GM19351 (cell line): ENCODE results near the gene OSBPL1A.

Experiments
- ATAC-seq: cut with Tn5 transposase; IDR thresholded peaks from one replicate; pipeline ENCODE4 v1.9.1; 2021; ENCODE audit warnings: mild to moderate bottlenecking, moderate library complexity; ENCODE audit not compliant: unreplicated experiment

Gene OSBPL1A

DNA sequence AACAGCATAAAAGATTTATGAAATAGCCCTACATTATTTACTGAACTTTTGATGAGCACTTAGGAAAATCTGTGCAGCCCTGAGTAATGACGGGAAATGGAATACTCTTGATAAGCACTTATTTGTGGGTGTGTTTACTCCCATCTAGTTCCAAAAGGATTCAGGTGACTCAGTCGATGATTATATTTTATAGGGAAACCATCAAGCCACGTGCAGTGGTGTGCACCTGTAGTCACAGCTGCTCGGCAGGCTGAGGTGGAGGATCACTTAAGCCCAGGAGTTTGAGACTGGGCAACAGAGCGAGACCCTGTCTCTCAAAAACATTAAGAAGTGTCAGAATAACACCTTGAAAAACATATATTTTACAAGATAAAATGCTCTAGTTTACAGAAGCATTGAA is 166.9 kb downstream of the OSBPL1A start:
- no peak for ATAC-seq

DNA sequence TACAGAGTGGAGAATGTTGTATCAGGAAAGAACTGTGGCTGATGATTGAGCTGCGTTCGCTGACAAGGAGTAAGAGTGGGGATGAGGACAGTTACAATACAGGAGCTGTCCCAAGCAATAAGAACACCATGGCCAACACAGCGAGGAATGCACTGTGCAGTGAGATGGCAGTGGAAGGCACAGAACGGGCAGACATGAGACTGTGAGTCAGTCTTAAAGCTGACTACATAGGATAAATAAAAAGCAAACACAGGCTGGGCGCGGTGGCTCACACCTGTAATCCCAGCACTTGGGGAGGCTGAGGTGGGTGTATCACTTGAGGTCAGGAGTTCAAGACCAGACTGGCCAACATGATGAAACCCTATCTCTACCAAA is 169.0 kb downstream of the OSBPL1A start:
- no peak for ATAC-seq

DNA sequence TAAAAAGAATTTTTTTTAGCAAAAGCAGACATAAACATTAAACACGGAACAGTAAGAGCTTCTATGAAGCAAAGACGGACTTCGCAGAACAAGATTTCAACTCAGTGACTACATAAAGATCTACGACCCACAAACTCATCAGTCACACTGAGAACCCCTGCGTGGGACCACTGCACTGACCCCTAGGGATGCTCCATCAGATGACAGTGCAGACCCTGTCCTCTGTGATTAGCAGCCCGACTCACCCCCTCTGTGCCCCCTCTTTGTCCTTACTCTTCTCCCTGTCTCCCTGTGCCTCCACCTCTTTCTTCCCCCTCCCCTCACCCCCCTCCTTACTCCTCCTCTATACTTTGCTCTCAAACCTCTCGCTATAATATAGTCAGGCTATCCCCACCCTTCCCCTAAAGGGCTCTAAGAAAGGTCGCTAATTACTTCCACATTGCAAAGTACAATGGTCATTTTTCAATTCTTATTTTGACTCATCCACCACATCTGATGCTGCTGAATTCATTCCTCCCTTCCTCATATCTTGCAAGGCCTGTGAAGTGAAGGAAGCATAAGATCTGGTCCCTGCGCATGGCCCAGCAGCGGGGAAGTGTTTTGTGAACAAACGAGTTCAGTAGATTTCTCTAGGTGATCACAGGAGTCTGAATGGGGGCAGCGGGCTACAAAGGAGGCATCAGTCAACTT is 169.5 kb downstream of the OSBPL1A start:
- no peak for ATAC-seq

DNA sequence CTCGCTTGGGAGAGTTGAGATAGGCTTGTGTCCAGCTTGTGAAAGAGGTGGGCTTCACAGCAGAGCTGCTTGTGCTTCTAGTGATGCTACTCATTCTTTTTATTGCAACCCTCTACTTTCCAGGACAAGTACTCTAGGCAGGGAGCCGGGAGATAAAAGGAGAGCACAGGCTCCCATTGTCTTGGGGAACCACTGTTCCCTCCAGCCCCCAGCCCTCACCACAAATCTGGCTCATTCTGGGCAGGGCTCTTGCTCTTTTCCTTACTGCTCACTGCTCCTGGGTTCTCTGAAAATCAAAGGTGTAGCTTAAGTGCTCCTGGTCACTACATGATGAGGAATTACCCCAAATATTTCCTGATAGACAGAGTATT is 177.3 kb downstream of the OSBPL1A start:
- no peak for ATAC-seq

DNA sequence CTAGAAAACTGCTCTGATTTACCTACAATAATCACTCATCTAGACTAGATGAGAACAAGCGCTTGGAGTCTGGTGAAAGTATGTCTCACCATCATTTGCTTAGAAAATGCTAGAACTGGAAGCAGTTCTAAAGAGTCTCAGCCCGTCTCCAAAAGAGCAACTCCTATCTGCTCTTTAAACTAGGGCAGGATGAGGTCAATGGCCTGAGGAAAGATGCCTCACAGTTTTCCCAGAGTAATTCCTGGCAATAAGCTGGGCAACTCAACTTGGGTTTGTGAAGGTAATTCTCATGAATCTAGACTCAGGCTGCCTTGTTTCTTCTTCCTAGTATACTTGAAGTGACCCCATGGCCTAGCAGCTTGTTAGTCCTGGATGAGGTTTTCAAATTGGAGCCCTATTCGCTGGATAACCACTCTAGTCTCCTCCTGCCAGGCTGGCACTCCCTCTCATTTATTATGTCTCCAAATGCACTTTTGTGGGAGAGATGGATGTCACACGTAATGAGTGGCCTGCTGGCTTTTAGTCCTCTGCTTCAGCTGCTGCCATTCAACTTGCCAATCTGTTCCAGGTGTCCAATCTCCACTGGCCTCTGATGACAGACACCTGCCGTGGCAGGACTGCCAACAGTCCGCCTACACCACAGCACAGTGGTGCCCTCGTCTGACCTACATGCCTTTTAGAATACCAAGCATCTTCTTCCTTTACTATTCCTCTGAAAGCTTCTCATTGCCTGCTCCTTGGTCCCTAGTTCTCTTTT is 177.9 kb downstream of the OSBPL1A start:
- no peak for ATAC-seq

DNA sequence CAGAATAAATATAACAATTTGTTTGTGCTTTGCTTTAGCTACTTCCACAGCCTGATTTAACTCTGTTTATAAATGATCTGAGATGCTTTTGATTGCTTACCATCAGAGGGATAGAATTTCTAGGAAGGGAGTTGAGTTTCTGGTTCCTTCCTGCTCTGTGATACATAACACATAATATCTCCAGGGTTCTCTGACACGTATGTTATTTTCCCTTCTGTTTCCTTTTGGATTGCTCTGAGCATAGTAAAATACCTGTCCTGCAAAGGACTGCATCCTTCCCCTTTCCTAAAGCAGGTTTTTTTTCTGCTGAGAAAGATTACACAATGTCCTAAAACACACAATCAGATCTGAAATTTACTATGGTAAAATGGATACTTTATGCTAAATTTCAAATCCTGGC is 182.7 kb downstream of the OSBPL1A start:
- ATAC-seq, result no peak

DNA sequence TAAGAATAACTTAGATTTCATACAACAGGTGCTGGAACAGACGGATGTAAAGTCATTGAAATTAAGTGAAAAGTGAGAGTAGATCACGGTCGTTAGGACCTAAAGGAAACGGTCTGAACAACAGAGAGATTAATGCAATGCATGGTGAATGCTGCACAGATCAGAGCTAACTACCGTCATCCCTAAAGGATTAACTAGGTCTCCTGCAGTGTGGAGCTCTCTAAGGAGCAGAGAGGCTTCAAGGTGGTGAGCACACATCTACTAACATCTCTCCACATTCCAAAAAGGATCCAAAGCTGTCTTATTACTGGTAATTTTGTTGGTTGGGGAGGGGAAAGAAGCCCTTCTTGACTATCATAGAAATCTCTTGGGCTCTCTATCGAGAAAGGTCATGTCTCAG is 183.5 kb downstream of the OSBPL1A start:
- no peak for ATAC-seq

DNA sequence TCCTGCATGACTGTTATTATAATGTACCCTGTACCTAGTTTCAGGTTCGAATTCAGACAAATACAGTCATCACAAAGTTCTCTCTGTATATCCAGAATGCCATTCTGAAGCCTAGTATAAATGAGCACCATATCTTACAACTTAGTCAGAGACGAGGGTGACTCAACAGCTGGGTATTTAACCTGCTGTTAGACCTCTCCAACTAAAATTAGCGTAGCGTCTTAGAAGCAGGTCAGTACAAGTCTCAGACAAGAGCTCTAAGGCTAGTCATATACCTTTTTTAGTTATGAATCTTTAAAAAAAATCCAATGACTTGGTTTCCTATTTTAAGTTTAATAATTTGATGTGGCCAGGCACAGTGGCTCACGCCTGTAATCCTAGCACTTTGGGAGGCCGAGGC is 184.7 kb downstream of the OSBPL1A start:
- no peak for ATAC-seq

DNA sequence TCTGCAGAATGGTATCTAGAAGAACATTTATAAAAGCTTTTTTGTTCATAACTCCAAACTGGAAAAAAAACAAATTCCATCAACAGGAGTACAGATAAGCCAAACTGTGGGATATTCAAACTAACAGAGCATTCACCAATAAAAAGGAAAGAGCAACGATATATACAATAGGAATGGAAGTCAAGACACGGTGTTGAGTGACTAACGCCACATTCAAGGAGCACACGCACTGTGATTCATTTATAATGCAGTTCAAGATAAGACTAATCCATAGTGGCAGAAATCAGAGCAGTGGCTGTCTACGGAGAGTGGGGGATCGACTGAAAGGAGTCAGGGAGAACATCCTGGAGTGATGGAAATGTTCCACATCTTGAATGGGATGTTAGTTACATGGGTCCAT is 188.1 kb downstream of the OSBPL1A start:
- ATAC-seq, result no peak

DNA sequence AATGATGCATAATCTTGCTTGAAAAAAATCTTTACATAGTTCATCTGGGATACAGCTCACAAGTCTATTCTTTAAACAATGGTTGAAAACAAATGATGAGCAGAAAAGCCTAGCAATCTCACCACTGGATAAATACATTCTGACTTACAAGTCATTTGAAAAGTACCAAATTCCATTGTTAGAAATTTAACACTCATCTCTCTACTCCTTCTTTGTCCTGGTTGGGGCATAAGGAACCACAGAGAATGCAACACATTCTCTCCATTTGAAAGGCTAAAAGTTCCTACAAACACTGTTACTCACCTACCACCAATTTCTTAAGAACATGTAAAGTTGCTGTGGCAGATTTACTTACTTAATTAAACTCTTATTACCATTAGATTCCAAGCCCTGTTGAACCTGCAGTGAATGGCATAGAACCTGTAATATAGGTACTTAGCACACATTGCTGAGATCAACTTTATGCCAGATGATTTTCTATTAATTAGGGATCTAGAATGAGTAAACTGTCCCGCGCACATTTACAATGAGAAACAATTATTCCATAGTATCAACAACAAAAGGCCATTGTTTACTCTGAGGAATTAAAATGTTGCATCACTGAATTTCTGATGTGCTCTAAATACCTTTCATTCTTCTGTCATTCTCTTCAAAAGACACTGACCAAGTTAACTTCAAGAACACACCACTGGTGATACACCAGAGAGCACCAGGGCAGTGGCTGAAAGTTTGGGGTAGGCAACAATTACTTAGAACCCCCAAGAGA is 189.2 kb downstream of the OSBPL1A start:
- ATAC-seq, result no peak

DNA sequence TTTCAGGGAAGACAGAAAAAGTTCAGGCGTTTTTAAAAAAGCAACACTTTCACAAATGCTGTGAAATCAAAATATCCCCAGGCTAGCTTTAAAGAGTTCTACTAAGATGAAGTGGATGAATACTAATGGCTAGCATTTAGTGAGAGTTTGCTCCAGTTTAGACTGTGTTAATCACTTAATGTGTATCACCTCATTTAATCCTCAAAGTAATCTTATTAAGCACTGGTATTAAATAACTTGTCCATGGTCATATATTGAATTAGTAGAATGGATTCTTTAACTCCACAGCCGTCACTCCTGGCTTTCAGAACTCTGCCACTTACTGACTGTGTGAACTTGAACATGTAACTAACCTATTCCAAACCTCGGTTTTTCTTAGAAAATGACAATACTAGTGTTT is 192.7 kb downstream of the OSBPL1A start:
- no peak for ATAC-seq

DNA sequence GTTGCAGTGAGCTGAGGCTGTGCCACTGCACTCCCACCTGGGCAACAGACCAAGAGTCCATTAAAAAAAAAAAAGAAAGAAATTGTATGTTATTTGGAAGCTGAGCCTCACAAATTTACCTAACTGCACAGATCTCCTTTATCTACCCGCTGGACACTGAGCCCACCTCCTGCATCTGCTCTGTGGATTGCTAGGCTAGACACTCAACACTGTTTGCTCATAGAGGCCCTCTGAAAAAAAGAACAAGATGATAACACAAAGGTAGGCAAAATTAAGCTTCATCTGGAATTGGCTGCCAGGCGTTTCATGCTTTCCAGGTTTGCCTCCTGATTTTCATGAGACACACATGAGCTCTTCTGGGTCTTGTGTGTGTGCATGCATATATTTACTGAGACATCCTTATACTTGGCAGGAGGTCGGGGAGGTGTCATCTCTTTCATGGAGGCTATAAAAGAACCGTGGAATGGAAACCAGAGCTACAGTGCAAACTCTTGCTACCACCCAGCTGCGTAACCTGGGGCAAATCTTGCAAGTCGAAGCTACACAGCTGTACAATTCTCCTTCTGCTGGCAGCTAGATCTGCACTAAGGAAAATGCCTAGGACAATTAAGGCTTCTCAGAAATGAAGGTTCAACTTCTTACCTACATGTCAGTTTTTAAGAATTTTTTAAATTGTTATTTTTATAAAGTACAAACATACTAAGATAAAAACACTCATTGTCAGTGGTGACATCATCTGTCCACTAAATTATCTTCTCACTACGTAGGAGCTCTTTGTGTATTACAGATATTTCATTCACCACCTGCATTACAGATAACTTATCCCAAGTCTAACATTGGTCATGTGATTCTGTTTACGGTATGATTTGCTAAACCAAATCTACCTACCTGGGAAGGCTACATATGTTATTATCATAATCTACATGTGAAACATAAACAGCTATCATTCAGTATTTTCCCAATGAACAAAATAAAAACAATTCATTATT is 195.6 kb downstream of the OSBPL1A start:
- ATAC-seq, result no peak

DNA sequence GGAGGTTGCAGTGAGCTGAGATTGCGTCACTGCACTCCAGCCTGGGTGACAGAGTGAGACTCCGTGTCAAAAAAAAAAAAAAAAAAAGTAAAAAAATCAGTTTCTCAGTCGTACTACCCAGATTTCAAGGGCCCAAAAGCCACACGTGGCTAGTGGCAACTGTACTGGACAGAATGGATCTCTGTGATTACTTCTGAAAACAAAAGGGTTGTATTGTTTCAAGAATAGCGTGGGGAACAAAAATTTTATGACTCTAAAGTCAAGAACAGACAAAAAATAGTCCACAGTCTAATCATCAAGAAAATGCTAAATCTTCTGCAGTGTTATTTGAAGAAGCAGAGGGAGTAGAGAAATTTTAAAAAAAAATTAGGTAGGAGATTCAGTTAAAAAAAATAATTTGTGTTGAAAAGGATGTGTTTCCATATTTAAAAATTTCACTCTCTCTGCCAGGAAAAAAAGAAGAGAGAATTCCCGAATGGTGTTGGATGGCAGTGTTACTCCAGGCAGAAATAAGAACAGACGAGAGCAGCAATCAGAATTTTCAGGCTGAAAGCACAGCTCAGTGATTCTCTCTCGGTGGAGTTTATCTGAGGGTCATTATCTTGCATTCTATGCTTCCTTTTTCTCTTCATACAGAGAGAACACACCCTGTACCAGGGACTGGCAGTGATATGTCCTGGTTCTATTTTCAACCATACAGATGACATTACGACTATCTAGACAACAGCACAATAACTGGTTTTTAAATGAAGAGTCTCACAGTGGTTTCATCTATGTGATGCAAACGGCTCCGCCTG is 196.9 kb downstream of the OSBPL1A start:
- ATAC-seq, result no peak

DNA sequence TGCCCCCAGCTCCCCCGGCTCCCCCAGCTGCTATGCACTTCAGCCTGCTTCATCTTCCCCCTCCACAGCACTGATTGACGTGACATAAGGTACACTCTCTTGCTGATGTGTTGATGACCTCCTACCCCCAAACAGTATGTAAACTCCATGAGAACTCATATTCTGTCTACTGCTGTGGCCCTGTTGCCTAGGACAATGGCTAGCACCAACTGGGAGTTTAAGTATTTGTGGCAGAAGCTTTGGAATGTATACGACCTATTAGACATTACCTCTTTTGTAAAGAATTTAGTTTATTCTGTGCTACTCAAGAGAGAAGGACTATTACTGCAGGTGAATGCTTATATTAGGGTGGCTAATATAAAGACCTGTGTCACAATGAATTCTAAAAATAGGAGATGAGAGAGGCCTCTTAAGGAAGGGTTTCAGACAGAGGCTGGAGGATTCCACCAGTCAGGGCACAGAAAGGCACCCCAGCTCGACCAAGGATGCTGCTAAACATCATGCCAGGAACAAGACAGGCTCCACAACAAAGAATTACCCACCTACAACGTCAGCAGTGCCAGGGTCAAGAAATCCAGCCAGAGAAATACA is 198.2 kb downstream of the OSBPL1A start:
- ATAC-seq, result no peak

DNA sequence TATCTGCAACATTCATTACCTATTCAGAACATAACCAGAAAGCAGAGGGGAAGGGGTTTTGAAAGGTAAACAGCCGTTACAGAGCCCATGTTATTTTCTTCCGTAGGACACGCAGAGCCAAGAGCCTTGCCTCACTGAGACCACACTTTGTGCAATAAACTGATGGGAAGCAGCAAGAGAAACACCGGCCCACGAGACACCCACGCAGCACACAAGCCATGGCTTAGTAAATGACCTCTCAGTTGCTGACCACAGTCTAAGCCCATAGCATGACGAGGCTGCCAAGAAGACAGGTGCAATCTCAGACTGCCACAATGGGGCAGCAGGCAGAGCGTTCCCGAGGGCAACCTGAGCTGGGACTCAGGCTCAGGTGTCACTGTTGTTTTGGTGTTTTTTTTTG is 199.2 kb downstream of the OSBPL1A start:
- ATAC-seq, result no peak

DNA sequence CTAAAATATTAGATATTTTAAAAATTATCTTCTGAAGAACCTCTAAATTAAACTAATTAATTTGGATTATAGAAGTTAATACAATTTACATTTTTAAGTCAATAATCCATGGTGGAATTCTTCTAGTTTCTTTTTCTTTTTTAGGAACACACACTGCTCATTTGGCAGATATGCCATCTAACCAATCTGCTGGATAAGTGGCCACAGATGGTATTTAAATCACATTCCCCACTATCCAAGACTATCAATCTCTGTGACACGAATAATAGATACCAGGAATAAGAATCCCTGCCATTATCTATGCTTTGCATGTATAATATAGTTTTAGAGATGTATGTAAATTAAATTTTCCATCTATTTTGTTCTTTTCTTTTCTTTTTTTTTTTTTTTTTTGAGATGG is 200.2 kb downstream of the OSBPL1A start:
- no peak for ATAC-seq

DNA sequence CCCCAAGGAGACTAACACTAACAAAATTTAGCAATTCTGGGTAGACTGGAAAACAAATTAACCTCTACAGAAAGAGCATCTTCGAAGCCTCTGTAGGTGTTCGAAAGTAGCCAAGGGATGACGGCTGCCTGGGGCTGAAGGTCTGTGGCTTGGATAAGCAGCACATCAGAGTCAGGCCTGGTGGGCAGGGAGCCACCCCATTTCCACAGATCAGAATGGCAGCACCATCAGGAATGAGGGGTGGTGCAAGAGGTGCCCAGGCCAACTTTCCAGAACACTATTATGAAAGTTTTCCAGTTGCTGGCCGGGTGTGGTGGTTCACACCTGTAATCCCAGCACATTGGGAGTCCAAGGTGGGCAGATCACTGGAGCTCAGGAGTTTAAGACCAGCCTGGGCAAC is 200.9 kb downstream of the OSBPL1A start:
- ATAC-seq, result no peak

DNA sequence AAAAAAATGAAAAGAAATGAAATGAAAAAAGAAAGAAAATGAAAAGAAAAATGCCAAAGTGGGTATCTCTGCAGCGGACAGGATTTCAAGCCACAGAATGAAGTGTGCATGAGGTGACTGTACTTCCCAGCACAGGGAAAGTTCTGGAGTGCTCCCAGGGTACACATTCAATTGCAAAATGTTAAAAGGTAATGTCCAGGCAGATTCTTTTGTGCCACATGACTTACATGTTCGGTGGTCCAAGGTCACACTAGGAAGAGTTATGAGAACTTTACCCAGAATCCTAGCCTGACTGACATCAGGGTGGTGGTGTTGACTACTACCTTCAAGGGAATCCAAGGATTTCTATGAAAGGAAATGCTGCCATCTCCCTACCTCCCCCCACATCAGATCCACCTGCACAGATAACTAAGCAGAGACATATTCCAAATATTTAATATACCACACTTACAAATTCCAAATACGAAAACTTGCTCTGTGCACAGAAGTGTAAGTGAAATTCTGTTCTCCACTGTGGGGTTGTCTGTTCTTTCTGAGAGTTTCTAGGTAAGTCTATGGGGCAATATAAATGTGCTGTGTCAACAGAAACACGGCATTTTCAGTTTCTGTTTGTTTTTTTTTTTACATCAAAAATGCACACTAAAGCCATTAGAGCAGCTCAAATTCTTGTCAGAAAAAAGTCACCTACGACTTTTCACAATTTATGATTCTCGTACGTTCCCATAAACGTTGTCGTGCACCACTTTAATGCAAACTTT is 202.1 kb downstream of the OSBPL1A start:
- no peak for ATAC-seq

DNA sequence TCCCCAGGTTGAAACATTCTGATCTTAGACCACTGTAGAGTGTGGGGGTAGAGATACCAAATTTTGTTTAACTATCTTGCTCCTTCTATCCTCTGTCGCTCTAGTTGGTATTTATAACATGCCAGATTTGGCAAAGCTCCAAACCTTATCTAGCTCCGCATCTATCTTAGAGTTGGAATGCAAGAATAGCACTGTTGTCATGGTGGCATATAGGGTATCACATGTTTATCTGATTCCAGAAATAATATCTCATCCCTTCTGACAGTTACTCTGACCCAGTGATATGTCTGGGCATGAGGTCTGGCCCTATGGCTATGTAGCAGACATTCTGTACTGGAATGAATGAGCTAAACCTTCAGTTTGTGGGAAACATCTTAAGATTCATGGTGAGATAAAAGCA is 207.0 kb downstream of the OSBPL1A start:
- no peak for ATAC-seq
